GM19324 (cell line): ENCODE measurements around the gene FOXP1.

Source experiments
- ATAC-seq: cut with Tn5 transposase; IDR thresholded peaks from one replicate; pipeline ENCODE4 v1.9.1; 2021; ENCODE audit warnings: mild to moderate bottlenecking, moderate library complexity; ENCODE audit not compliant: unreplicated experiment, low FRiP score

FOXP1 gene

GRCh38 chr3:71207632-71208031 lies 375.9 kb downstream of the FOXP1 start:
- ATAC-seq, result no peak

DNA sequence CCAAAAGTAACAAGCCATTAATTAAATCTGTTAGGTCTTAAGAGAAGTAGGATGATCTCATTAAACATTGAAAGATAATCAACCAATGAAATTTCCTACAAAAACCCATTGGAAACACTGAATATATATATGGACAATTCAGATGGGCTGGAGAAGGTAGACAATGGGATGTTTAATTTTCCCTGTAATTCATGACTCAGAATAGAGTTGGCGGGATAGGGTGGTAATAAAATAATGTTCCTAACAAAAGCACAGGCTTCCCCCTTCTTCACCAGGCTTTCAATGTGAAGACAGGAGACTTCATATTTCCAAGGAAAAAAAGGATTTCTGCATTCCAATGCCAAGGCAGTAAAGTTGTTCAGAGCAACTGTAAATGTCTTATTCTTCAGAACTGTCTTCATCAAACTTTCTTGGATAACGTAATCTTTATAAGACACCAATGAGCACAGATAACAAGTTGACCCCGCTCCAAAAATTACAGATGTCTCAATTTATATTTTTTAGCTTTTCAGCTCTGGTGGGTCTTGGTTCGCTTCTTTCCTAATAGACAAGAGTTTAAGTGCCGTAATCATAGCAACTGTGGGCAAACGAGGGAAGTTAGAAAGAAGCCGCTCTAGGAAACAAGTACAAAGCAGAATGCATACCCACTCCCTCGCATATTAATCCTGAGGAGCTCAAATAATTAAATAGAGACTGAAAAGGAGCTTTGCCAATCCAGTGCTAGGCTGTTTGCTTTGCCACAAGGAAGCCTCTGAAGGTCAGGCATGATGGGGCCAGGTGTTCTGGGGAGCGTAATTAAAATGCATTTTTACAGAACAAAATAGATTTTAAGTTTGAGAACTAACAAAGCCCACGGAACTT lies 377.0 kb downstream of the FOXP1 start:
- no peak for ATAC-seq

DNA sequence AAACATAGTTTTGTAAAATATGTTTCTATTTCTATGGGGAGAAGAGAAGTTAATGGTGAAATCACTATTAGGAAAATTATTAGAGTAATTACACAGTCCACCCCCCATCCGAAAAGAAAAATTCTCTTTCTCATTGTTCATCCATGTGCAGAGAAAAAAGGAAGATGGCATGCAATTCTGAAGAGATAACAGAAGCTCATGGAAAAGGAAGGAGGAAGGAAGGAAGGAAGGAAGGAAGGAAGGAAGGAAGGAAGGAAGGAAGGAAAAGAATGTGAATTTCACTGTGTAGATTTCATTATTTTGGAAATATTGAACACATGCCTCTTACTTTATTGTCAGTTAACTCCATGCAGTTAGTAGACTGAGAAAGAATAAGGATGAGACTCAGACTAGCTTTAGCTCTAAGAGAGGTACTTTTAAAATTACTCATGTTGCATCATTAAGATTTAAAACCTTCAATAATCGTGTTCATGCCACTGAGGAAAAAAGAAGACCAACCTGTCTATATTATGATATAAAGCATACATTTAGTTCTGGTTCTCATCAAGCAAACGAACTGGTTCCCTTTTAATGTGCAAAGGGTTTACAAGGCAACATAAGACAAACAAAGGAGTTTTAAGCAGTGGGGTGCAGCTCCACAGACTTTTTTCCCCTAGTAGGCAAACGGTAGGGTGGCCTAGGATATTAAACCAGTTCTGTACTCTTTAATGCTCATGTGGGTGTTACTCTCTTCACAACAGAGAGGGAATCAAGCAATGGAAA lies 379.6 kb downstream of the FOXP1 start:
- ATAC-seq, result no peak

GRCh38 chr3:71202848-71203533 lies 380.5 kb downstream of the FOXP1 start:
- no peak for ATAC-seq

DNA sequence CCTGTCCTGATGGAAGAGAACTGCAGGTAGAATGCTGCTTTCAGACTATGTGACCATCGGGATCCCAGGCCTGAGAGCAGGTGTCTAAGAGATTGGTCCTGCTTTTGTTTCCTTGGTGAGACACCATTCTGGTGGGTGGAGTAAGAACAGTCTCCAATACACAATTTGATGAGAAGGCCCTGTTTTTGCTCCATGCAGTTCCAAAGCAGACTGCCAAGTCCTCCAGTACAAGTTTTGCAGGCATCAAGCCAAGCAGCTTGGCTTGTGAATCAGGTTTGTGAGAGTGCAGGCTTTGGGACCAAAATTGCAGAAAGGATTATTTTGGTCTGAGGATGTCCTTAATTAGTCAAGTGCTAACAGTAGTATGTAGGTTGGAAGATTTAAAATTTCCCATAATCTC lies 381.6 kb downstream of the FOXP1 start:
- ATAC-seq, result no peak

DNA sequence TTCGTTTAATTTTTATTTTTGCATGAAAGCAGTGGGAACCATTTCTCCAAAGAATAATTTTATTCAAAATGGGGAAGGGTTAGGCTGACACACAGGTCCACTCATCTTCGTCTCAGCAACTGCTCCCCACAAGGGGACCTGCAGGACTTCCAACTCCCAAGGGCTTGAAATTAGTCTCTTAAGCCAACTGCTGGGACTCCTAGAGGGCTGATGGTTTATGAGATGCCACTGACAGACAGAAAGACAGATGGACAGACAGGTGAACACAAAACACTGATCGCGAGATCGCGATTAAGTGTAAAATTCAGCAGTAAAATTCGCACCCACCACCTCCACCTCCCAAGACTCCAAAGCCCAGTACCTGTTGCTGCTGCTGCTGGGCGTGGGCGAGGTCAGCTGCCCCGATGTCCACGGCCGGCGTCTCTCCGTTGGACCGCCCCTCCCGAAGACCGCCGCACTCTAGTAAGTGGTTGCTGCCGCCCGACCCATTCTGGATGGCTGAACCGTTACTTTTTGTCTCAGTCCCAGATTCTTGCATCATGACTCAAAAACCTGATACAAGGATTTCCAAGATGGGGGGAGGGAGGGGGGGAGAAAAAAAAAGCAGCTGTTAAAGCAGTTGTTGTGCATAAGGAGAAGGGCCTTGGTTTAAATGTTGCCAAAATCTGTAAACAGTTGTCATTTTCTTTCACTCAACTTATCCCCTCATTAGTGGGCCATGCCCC lies 385.5 kb downstream of the FOXP1 start:
- no peak for ATAC-seq

DNA sequence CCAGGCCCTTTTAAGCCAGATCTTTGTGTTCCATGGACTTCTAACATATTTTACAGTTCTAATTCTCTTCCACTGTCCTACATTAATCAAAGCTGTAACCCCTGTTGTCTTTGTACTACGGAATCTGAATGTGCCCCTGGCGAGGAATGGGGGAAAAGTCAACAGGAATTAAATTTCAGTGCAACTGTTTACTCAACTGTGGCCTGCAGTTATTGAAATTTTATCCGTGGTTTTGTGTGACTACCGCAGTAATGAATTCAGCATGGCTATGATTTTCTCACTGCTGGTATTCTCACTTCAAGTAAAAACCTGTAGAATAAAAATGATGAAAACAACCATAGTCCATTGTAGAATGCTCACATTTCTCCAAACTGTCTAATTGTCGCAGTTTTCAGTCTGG lies 388.0 kb downstream of the FOXP1 start:
- ATAC-seq, result no peak

- no peak for ATAC-seq
Observed at GRCh38 chr3:71194785-71195184, 388.7 kb downstream of the FOXP1 start.

DNA sequence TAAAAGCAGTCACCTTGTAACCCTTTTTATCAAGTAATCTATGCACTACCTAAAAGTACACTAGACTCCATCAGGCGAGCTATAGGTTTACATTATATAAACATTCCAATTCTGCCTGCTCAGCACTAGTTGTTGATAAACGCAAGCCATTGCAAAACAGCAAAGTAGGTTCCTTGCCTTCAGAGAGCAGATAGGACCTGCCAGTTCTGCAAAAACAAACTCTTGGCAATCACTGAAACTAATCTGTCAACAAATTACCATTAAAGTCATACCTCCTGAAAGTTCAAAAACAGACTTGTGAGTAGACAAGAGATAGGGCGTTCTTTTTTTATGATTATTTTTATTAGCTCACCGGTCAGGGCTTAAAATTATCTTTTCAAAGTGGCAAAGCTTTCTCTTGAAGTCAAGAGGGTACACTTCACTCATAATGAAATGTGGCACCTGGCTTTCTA lies 392.5 kb downstream of the FOXP1 start:
- no peak for ATAC-seq

- ATAC-seq, result no peak
Observed at GRCh38 chr3:71189480-71189879, 394.0 kb downstream of the FOXP1 start.

DNA sequence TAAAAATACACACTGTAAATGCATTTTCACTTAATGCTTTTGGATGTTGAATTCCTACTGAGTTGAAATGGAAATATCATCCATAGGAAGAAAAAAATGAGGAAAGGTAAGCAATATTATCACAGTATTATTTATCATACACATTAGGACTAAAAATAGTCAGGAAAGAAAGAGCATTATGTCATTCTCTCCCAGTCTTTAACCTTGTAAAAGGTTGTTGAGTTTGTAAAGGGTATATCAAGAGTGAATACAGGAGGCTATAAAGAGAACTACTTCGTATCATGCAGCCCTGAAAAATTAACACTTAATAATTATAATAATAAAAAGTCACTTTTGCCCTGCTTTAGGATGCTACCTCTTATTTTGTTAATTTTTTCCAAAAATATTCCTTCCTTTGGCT lies 395.8 kb downstream of the FOXP1 start:
- ATAC-seq, result no peak

GRCh38 chr3:71186801-71187200 lies 396.7 kb downstream of the FOXP1 start:
- no peak for ATAC-seq

- ATAC-seq, result no peak
Observed at GRCh38 chr3:71185733-71186455, 397.6 kb downstream of the FOXP1 start.

DNA sequence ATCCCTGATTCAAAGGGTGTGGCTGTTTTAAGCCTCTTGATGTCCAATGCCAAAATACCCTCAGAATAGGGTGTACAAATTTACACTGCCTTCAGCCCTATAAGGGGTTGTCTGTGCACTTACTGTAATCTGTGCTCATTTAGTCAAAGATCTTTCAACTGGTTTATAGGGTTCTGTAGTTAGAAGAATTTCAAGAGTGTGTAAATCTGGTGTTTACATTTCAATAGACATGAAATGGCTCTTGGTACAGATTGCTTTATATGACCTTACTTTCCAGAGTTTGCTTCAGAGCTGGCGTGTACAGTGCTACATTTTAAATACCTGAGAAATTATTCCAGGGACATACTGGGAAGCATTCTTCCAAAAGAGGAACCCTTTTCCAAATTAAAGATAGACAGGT lies 399.3 kb downstream of the FOXP1 start:
- ATAC-seq, result no peak

DNA sequence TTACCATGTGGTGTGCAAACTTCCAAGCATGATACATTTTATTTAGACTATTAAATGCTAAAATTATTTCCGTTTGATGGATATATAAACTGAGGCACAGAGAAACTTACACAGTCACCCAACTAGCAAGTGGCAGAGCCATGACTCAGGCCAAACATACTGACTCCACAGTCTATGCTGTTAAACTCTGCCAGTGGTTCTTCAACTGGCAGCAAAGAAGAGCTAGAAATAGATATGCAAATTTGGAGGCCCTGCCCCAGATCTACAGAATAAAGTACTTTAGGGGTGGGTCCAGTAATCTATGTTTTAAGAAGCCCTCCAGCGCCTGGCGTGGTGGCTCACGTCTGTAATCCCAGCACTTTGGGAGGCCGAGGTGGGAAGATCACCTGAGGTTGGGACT lies 400.0 kb downstream of the FOXP1 start:
- no peak for ATAC-seq

DNA sequence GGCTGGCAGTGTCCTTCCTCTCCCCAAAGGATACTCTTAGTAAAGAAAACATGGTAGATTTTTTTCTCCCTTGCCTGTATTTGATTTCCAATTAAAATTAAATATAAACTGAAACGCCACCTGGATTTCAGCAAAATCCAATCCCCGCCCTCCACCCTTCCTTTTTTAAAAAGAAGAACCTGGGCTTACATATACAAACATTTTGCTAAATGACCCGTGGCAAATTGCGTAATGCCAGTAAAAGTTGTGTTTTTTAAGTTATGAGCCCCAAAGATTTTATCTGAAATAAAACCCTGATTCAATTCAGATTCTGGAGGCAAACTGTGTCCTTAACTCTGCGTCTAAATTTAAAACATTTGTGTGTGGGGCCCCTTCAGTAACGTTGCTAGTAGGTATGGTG lies 403.0 kb downstream of the FOXP1 start:
- no peak for ATAC-seq

DNA sequence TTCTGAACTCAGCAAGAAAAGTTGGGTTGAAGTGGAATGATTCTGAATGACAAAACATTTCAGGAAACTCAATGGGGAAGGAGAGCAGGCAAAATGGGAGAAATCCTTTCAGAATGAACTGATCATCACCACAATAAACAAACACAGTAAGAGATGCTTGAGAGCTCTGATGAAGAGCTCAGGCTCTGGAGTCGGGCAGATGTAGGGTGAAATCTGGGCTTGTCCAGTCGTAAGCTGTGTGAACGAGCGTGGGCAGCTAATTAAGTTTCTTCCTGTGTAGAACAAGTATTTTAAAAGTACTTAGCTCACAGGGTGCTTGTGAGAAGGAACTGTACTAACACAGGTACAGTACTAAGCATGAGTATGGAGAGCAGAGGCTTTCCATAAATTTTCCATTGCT lies 406.2 kb downstream of the FOXP1 start:
- no peak for ATAC-seq

DNA sequence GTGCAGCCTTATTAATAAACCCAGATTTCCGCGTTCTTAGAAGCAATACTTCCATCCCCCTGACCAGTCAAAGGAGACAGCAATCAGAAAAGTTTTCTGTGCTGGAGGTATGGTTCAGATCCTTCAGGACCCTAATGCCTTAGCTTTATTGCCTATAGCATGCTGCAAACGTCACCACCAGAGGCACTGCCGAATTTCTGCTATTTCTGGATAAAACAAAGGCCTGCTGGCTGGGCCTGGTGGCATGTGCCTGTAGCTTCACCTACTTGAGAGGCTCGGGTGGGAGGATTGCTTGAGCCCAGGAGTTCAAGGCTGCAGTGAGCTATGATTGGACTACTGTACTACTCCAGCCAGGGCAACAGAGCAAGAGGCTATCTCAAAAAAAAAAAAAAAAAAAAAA lies 407.2 kb downstream of the FOXP1 start:
- no peak for ATAC-seq

DNA sequence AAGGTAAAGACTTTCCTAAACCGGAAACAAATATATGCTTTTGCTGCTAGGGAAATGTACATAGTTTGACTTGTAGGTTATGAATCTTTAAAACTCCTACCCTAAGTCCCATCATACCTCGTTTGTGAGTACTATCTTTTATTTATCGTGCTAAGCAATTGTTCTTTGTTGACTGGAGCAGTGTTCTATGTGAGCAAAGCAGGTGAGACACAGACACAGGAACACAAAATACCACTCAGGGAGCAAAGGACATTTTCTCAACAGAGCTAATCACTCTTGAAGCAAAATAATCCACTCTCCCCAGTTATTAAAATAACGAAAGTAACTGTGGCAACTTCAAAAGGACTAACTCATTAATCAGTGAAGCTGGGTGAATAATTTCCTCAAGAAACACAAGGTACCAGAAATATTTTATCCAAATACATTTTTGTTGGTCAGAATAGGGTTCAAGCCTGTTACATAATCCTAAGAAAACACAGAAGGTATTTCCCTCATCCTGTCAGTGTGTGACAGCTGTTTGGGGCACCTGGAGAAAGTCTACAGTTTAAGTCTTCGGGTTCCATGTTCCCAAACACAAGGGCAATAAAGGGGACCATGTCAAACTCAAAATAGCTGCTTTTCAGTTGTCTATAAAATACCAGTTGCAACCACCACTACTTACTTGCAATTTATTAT lies 407.7 kb downstream of the FOXP1 start:
- ATAC-seq, result no peak
